ENCODE results near the gene TMEM212. TPM values are rescaled to one million over a fixed set of nuclear protein-coding genes. Genes with fewer than 3 reads are reported as not detected.
"Not testable (repeated sequence)": the region's sequence is repeated elsewhere in the genome, so short reads cannot be mapped to it uniquely, and the experiment has no call there.

TMEM212 gene
- total RNA-seq, 4 donors from 2014 or later, result not detected

- H3K27ac ChIP-seq (replicated peaks in 1 of 4), result peak overlapping the region in 2 of 4 donors; percentile 5 to 16
- intact Hi-C loops (cut with DNase I), result loop anchor here (10.0 kb wide), 1 partner anchor 251 kb away; no protein-coding TSS in a partner anchor
- no peaks in the 10 kb centered on the region for H3K36me3 ChIP-seq
- 67% methylated on average over 4 of the region's 4 CpGs for WGBS
- H3K27me3 ChIP-seq, result no peaks in the 10 kb centered on the region
- H3K9me3 ChIP-seq, result no peaks in the 10 kb centered on the region
- peaks cover 7 to 20% (median 19%) of the 10 kb centered on the region in 4 donors for H3K4me1 ChIP-seq
- no peak for DNase-seq (ENCODE audit: extremely low spot score)
- no peak overlapping the region for H3K4me3 ChIP-seq
- peak in 1 of 2 donors; percentile 37 for TF ChIP-seq POLR2AphosphoS5 (IDR thresholded peaks at IDR 0.05)
- no peak for TF ChIP-seq EP300 (IDR thresholded peaks at IDR 0.05)
Observed at GRCh38 chr3:171813897-171814460, 29.2 kb upstream of the TMEM212 start.

GRCh38 chr3:171814662-171815061 is 28.5 kb upstream of the TMEM212 start:
- H3K36me3 ChIP-seq; H3K27me3 ChIP-seq; H3K27ac ChIP-seq (replicated peaks in 1 of 4); H3K9me3 ChIP-seq; DNase-seq (ENCODE audit: extremely low spot score); H3K4me3 ChIP-seq: not testable (repeated sequence)
- peaks cover 7 to 15% (median 14%) of the 10 kb centered on the region in 4 donors for H3K4me1 ChIP-seq
- 95% methylated on average over 6 of the region's 6 CpGs for WGBS
- intact Hi-C loops (cut with DNase I), result loop anchor here (10.0 kb wide), 1 partner anchor 250 kb away; no protein-coding TSS in a partner anchor

- DNase-seq (ENCODE audit: extremely low spot score), result no peak
- WGBS, result 45% methylated on average over 2 of the region's 2 CpGs
- Histone ChIP-seq H3K27ac (replicated peaks in 1 of 4) (no peak overlapping the region), H3K4me1 (peaks cover 2 to 8% (median 7%) of the 10 kb centered on the region in 4 donors), H3K27me3 (no peaks in the 10 kb centered on the region), H3K36me3 (no peaks in the 10 kb centered on the region), H3K9me3 (no peaks in the 10 kb centered on the region), H3K4me3 (no peak overlapping the region)
- intact Hi-C loops (cut with DNase I), result loop anchor here (10.0 kb wide), 1 partner anchor 249 kb away; no protein-coding TSS in a partner anchor
- TF ChIP-seq POLR2AphosphoS5 (IDR thresholded peaks at IDR 0.05) (no peak), EP300 (IDR thresholded peaks at IDR 0.05) (no peak)
Observed at GRCh38 chr3:171815973-171816595, 27.1 kb upstream of the TMEM212 start.

- 92% methylated on average over 4 of the region's 4 CpGs for WGBS
- H3K27ac ChIP-seq (replicated peaks in 1 of 4), result no peak overlapping the region
- intact Hi-C loops (cut with DNase I), result loop anchor here (10.0 kb wide), 1 partner anchor 248 kb away; no protein-coding TSS in a partner anchor
- H3K27me3 ChIP-seq, result no peaks in the 10 kb centered on the region
- no peaks in the 10 kb centered on the region for H3K4me1 ChIP-seq
- no peaks in the 10 kb centered on the region for H3K36me3 ChIP-seq
- no peaks in the 10 kb centered on the region for H3K9me3 ChIP-seq
- no peak for DNase-seq (ENCODE audit: extremely low spot score)
- TF ChIP-seq POLR2A (IDR thresholded peaks at IDR 0.05; ENCODE audit: low read depth), result no peak
- TF ChIP-seq POLR2AphosphoS5 (IDR thresholded peaks at IDR 0.05), result no peak
- TF ChIP-seq EP300 (IDR thresholded peaks at IDR 0.05), result no peak
- TF ChIP-seq CTCF (IDR thresholded peaks at IDR 0.05), result no peak
- no peak overlapping the region for H3K4me3 ChIP-seq
Observed at GRCh38 chr3:171817074-171817800, 25.9 kb upstream of the TMEM212 start.

- TF ChIP-seq POLR2A (IDR thresholded peaks at IDR 0.05; ENCODE audit: low read depth), result no peak
- TF ChIP-seq CTCF (IDR thresholded peaks at IDR 0.05), result no peak
- no peak for TF ChIP-seq POLR2AphosphoS5 (IDR thresholded peaks at IDR 0.05)
- TF ChIP-seq EP300 (IDR thresholded peaks at IDR 0.05), result no peak
- WGBS, result 96% methylated on average over 3 of the region's 3 CpGs
Observed at GRCh38 chr3:171821044-171821443, 22.1 kb upstream of the TMEM212 start.

GRCh38 chr3:171821778-171822358 is 21.3 kb upstream of the TMEM212 start:
- WGBS, result 75% methylated on average over 2 of the region's 2 CpGs
- no peak overlapping the region for H3K4me3 ChIP-seq
- no peaks in the 10 kb centered on the region for H3K27me3 ChIP-seq
- intact Hi-C loops (cut with DNase I), result loop anchor here (5.0 kb wide), 1 partner anchor 45 kb away; no protein-coding TSS in a partner anchor
- no peaks in the 10 kb centered on the region for H3K36me3 ChIP-seq
- TF ChIP-seq CTCF (IDR thresholded peaks at IDR 0.05), result no peak
- no peak for TF ChIP-seq POLR2A (IDR thresholded peaks at IDR 0.05; ENCODE audit: low read depth)
- TF ChIP-seq POLR2AphosphoS5 (IDR thresholded peaks at IDR 0.05), result no peak
- no peak for TF ChIP-seq EP300 (IDR thresholded peaks at IDR 0.05)
- no peaks in the 10 kb centered on the region for H3K9me3 ChIP-seq
- H3K4me1 ChIP-seq, result no peaks in the 10 kb centered on the region
- no peak overlapping the region for H3K27ac ChIP-seq (replicated peaks in 1 of 4)
- DNase-seq (ENCODE audit: extremely low spot score), result no peak

More at GRCh38 chr3:171821044-171821443, 22.1 kb upstream of the TMEM212 start:
- Histone ChIP-seq H3K4me1 (no peaks in the 10 kb centered on the region), H3K27me3 (no peaks in the 10 kb centered on the region), H3K36me3 (no peaks in the 10 kb centered on the region), H3K4me3 (no peak overlapping the region), H3K27ac (replicated peaks in 1 of 4) (no peak overlapping the region), H3K9me3 (no peaks in the 10 kb centered on the region)
- no peak for DNase-seq (ENCODE audit: extremely low spot score)
- intact Hi-C loops (cut with DNase I), result loop anchor here (5.0 kb wide), 1 partner anchor 44 kb away; no protein-coding TSS in a partner anchor
